ENCODE data around the gene SLC24A3.

Gene SLC24A3

GRCh38 chr20:19211661-19212468 lies 577 bp upstream of the SLC24A3 start:
- ChIA-PET CTCF (interaction anchor here (0.6 kb wide), 1 partner anchor 36 kb away, joined by 3 read pairs; no protein-coding TSS in a partner anchor), POLR2A (no interaction called here)
- Histone ChIP-seq H3K4me3 (ENCODE audit: low read depth, low read length) (peak overlapping the region; percentile 25), H3K9me3 (ENCODE audit: control insufficient read depth, insufficient read depth, low read depth, low read length) (no peaks in the 10 kb centered on the region), H3K36me3 (ENCODE audit: control insufficient read depth in 2 of 2, insufficient read depth in 1 of 2, low read length in 2 of 2) (no peaks in the 10 kb centered on the region), H3K27ac (ENCODE audit: extremely low read depth, low read depth, low read length) (no peak overlapping the region), H3K4me1 (ENCODE audit: control insufficient read depth, insufficient read depth, low read length) (no peaks in the 10 kb centered on the region)
- no peak for TF ChIP-seq ZNF426 (tag by site-specific recombination; IDR thresholded peaks at IDR 0.05)
- no peak for TF ChIP-seq SP7 (tag by site-specific recombination; IDR thresholded peaks at IDR 0.05)
- 0 out of 2 replicates have a peak, but pooled peaks have one; percentile 15 for TF ChIP-seq CTCF (tag by site-specific recombination; IDR thresholded peaks at IDR 0.05)
- TF ChIP-seq, protein P1, sequence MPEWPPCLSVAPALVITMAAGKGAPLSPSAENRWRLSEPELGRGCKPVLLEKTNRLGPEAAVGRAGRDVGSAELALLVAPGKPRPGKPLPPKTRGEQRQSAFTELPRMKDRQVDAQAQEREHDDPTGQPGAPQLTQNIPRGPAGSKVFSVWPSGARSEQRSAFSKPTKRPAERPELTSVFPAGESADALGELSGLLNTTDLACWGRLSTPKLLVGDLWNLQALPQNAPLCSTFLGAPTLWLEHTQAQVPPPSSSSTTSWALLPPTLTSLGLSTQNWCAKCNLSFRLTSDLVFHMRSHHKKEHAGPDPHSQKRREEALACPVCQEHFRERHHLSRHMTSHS (tag by site-specific recombination; IDR thresholded peaks at IDR 0.05), result no peak
- no peak for TF ChIP-seq SCRT1 (tag by site-specific recombination; IDR thresholded peaks at IDR 0.05; ENCODE audit: borderline replicate concordance)
- TF ChIP-seq ZNF843 (tag by site-specific recombination; IDR thresholded peaks at IDR 0.05), result no peak
- no peak for TF ChIP-seq ZNF785 (tag by site-specific recombination; IDR thresholded peaks at IDR 0.05)
- peak; percentile 34 for TF ChIP-seq ZBTB26 (tag by site-specific recombination; optimal IDR thresholded peaks at IDR 0.05)
- no peak for TF ChIP-seq ZNF645 (tag by site-specific recombination; IDR thresholded peaks at IDR 0.05)
- no peak for TF ChIP-seq BCL11B (tag by site-specific recombination; IDR thresholded peaks at IDR 0.05; ENCODE audit: low read depth)
- TF ChIP-seq, protein P2, sequence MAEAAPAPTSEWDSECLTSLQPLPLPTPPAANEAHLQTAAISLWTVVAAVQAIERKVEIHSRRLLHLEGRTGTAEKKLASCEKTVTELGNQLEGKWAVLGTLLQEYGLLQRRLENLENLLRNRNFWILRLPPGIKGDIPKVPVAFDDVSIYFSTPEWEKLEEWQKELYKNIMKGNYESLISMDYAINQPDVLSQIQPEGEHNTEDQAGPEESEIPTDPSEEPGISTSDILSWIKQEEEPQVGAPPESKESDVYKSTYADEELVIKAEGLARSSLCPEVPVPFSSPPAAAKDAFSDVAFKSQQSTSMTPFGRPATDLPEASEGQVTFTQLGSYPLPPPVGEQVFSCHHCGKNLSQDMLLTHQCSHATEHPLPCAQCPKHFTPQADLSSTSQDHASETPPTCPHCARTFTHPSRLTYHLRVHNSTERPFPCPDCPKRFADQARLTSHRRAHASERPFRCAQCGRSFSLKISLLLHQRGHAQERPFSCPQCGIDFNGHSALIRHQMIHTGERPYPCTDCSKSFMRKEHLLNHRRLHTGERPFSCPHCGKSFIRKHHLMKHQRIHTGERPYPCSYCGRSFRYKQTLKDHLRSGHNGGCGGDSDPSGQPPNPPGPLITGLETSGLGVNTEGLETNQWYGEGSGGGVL (tag by site-specific recombination; IDR thresholded peaks at IDR 0.05), result no peak
- no peak for TF ChIP-seq ZNF324 (tag by site-specific recombination; IDR thresholded peaks at IDR 0.05)
- TF ChIP-seq ZBTB20 (tag by site-specific recombination; IDR thresholded peaks at IDR 0.05), result no peak; the same call in 1 of the 2 replicates
- no peak for TF ChIP-seq ZNF701 (tag by site-specific recombination; IDR thresholded peaks at IDR 0.05)
- TF ChIP-seq GLIS2 (tag by site-specific recombination; IDR thresholded peaks at IDR 0.05), result peak; percentile 64; the same call in 1 of the 2 replicates
- TF ChIP-seq ZNF37A (tag by site-specific recombination; IDR thresholded peaks at IDR 0.05), result no peak
- no peak for TF ChIP-seq WT1 (tag by site-specific recombination; IDR thresholded peaks at IDR 0.05)
- TF ChIP-seq ZBTB17 (tag by site-specific recombination; IDR thresholded peaks at IDR 0.05), result peak; percentile 36; the same call in 1 of the 2 replicates
- no peak for TF ChIP-seq KLF17 (tag by site-specific recombination; IDR thresholded peaks at IDR 0.05)
- no peak for TF ChIP-seq KLF9 (tag by site-specific recombination; IDR thresholded peaks at IDR 0.05; ENCODE audit: low read depth)
- TF ChIP-seq ZNF274 (IDR thresholded peaks at IDR 0.05; ENCODE audit: low read length), result no peak
- TF ChIP-seq ZNF274 (tag by site-specific recombination; IDR thresholded peaks at IDR 0.05; ENCODE audit: borderline replicate concordance), result no peak
- no peak for TF ChIP-seq ZNF521 (tag by site-specific recombination; IDR thresholded peaks at IDR 0.05)
- no peak for TF ChIP-seq HOXC10 (CRISPR knock-in tag; IDR thresholded peaks at IDR 0.05)
- no peak for TF ChIP-seq GLI2 (tag by site-specific recombination; IDR thresholded peaks at IDR 0.05; ENCODE audit: borderline replicate concordance, low read depth)
- TF ChIP-seq OVOL3 (tag by site-specific recombination; IDR thresholded peaks at IDR 0.05), result no peak
- peak; percentile 58; the same call in 1 of the 2 replicates for TF ChIP-seq ZNF76 (tag by site-specific recombination; IDR thresholded peaks at IDR 0.05; ENCODE audit: borderline replicate concordance, low read depth)
- TF ChIP-seq ZNF510 (tag by site-specific recombination; IDR thresholded peaks at IDR 0.05; ENCODE audit: insufficient replicate concordance), result no peak
- peak; percentile 68 for TF ChIP-seq ZNF335 (tag by site-specific recombination; conservative IDR thresholded peaks at IDR 0.05)
